Activated naive CD4-positive, alpha-beta T cell treated with anti-CD3 and anti-CD28 coated beads, Interleukin-2, amount 50 U/mL, for 24 hours (primary cell): ENCODE data around the gene HELZ.
"Not testable (repeated sequence)": the region's sequence is repeated elsewhere in the genome, so short reads cannot be mapped to it uniquely, and the experiment has no call there.

ENCODE experiments used
- H3K27ac Mint-ChIP-seq: one replicate; pipeline ENCODE4 v1.8.0; 2021; ENCODE audit warnings: mild to moderate bottlenecking, mixed read lengths
- H3K27me3 Mint-ChIP-seq: one replicate; pipeline ENCODE4 v1.8.0; 2021; ENCODE audit warnings: mixed read lengths
- H3K36me3 Mint-ChIP-seq: one replicate; pipeline ENCODE4 v1.8.0; 2021; ENCODE audit warnings: mixed read lengths
- H3K4me1 Mint-ChIP-seq: one replicate; pipeline ENCODE4 v1.8.0; 2021; ENCODE audit warnings: mixed read lengths
- H3K4me3 Mint-ChIP-seq: one replicate; pipeline ENCODE4 v1.8.0; 2021; ENCODE audit warnings: mild to moderate bottlenecking, mixed read lengths
- H3K9me3 Mint-ChIP-seq: one replicate; pipeline ENCODE4 v1.8.0; 2021; ENCODE audit warnings: mixed read lengths

HELZ gene

DNA sequence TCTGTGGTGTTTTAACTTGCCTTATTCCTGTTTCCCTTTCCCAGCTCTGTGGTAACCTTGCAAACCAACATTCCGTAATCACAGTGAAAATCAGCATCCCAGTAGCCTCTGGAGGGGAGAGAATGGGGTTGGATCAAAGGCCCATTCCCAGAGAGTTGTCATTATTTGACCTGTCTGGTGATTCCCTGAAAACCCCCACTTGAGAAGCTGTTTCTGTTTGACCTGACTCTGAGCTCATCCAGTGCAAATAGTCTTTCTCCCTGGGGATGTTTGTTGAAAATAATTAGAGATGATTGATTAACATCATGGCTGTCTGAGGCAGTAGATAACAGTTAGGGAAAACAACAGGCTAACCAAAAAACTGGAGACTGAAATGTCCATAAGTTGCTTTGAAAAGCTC lies 197.6 kb downstream of the HELZ start:
- Mint-ChIP-seq H3K27ac (no peak overlapping the region), H3K36me3 (peaks cover 7% of the 10 kb centered on the region), H3K9me3 (peaks cover 10% of the 10 kb centered on the region), H3K27me3 (peaks cover 2% of the 10 kb centered on the region), H3K4me1 (no peaks in the 10 kb centered on the region), H3K4me3 (no peak overlapping the region)

DNA sequence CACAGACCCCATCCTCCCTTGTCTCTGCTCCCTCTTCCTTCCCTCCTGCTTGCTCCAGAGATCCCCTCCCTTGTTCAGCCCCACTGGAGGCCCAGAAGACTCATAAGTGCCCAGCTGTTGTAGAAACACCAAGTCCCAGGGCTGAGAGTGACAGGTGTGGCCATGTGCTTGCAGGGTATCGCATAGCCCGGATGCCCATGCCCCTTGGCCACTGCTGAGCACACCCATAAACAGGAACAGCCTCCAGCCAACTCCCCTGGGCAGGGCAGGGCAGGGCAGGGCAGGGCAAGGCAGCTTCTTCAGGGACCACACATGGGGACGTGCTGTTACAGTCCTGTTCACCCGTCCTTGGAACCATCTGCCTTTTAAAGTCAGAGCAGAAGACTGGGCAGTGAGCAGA lies 198.6 kb downstream of the HELZ start:
- Mint-ChIP-seq H3K27me3 (peaks cover 2% of the 10 kb centered on the region), H3K27ac (no peak overlapping the region), H3K4me1 (no peaks in the 10 kb centered on the region), H3K9me3 (peaks cover 10% of the 10 kb centered on the region), H3K36me3 (peaks cover 7% of the 10 kb centered on the region), H3K4me3 (no peak overlapping the region)

DNA sequence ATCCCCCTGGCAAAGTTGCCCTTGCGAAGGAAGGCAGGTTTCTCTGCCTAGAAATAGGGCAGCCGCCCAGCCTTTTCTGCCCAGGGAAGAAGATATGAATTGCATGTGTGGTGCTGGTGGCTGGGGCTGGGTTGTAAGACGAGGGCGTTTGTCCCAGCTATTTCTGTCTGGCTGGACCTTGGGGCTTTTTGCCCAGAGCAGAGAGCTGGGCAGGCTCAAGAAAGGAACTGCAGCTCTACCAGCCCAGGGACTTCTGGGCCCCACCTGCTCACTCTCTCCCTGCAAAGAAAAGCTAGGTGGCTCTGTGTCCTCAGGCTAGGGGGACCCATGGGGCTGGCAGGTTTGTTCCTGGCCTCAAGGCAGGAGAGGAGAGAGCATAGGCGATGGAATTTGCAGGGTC lies 200.1 kb downstream of the HELZ start:
- Mint-ChIP-seq H3K4me1 (no peaks in the 10 kb centered on the region), H3K36me3 (peaks cover 7% of the 10 kb centered on the region), H3K4me3 (no peak overlapping the region), H3K9me3 (peaks cover 10% of the 10 kb centered on the region), H3K27ac (no peak overlapping the region), H3K27me3 (peaks cover 2% of the 10 kb centered on the region)

DNA sequence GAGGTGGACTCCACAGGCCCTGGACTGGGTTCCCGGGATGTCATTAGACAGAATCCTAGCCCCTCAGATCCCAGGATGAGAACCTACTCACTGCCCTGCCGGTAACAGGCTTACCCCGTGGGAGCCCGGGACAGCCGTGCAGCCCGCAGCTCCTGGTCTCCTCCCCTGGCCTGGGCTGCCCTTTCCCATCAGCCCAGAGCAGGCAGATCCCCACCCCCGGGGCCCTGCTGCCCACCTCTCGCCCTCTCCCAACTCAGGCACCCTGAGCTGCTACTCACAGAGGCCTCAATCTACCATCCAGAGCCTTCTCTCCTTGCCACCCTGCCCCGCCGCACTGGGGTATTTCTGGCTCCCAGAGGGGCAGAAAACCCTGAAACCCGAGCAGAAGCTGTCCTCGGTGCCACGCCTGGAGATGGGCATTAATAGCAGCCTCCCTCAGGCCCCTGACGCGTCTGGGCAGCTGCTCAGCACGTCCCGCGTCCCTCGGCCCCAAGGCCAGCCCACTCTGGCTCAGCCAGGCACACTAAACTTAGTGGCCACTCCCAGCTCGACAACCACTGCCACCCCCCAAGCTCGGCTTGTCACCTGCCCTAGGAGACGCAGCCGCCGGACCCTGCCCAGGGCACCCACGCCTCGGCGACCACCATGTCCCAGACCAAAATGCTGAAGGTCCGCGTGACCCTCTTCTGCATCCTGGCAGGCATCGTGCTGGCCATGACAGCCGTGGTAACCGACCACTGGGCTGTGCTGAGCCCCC lies 200.8 kb downstream of the HELZ start, which contains the start of gene CACNG1:
TSS of gene CACNG1 (plus strand) at position 539 of the 757 bp plus-strand sequence. CDS start at position 646, 107 bp downstream.
- Mint-ChIP-seq H3K27ac (no peak within 1 kb of the TSS), H3K36me3 (peaks cover 7% of the 10 kb centered on the region), H3K9me3 (peaks cover 10% of the 10 kb centered on the region), H3K4me1 (no peaks in the 10 kb centered on the region), H3K4me3 (no peak within 1 kb of the TSS), H3K27me3 (peaks cover 2% of the 10 kb centered on the region)

DNA sequence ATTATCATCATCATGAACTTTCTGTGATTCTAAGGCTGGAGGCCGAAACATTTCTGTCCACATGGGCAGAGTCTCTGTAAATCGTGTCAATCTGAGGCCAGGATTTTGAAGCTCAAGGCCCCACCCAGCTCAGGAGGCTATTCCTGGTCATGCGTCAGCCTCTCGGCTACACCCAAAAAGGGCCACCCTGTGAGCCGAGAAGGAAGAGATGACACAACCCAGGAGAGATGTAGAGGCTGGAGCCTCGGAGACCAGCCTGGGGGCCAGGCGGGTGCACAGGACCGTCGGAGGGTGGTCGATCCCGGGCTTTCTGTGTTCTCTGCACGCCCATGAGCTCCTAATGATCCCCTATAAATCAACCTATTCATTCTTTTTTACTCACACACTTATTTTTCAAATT lies 201.7 kb downstream of the HELZ start:
- Mint-ChIP-seq H3K4me3 (no peak overlapping the region), H3K27ac (no peak overlapping the region), H3K27me3 (peaks cover 2% of the 10 kb centered on the region), H3K9me3 (peaks cover 6% of the 10 kb centered on the region), H3K4me1 (no peaks in the 10 kb centered on the region), H3K36me3 (peaks cover 7% of the 10 kb centered on the region)

DNA sequence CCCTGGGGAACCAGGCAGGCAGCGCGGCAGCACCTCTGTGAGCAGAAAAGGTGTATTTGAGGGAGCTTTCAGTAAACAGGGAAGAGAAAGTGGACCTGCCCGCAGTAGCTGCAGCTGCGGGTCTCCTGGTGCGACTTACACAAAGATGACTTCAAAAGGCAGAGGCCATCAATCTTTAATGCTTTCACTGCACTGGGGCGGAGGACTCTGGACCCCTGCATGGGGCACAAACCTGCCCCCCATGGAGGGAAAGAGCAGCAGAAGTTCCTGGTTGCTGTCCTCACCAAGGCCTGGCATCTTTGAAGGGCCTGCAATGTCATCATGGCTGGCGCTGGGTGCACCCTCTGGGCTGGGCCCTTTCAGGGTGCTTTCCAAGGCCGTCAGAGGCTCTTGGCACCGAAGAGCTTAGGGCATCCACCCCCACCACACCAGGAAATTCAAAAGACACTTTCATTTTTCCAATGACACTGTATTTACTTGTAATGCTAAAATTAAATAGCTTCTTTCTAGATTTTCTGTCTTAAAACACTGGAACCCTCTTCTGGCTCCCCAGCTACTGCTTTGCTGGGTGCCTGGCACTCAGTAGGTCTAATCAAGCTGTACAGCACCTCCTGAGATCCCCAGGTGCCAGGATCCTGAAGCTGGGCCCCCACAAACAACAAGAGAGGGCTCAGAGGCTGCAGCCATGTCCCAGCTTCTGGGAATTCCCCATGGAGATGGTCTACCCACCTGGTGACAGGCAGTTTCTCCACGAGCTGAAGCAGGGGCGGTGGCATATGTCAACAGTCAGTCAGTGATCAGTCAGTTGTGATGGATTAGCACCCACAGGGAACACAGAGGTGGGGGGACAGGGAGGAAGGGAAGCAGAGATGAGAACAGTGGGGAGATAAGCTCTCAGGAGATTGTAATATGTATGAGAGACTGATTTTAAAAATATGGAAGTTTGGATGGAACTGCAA lies 202.8 kb downstream of the HELZ start:
- H3K27ac Mint-ChIP-seq: no peak overlapping the region
- H3K27me3 Mint-ChIP-seq: peaks cover 2% of the 10 kb centered on the region
- no peaks in the 10 kb centered on the region for H3K4me1 Mint-ChIP-seq
- no peak overlapping the region for H3K4me3 Mint-ChIP-seq
- H3K36me3 Mint-ChIP-seq: peaks cover 5% of the 10 kb centered on the region
- peaks cover 6% of the 10 kb centered on the region for H3K9me3 Mint-ChIP-seq

DNA sequence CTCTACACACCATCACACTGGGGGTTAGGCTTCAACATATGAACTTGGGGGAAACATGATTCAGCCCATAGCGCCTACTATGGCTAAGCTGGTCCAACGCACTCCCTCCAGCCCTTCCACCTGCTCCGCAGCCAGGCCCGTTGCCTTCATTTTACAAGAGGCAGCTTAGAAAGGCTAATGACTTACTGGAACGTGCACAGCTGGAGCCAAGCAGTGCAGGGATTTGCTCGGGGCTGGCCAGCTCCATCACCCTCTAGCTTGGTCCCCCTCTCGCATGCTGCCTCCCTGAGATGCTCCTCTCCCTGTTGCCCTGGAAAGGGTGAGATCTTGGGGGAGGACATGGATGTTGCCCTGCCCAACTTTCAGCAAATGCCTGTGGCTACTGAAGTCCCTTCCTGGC lies 203.5 kb downstream of the HELZ start:
- H3K9me3 Mint-ChIP-seq: no peaks in the 10 kb centered on the region
- H3K27ac Mint-ChIP-seq: no peak overlapping the region
- H3K4me1 Mint-ChIP-seq: no peaks in the 10 kb centered on the region
- no peaks in the 10 kb centered on the region for H3K36me3 Mint-ChIP-seq
- H3K27me3 Mint-ChIP-seq: no peaks in the 10 kb centered on the region
- H3K4me3 Mint-ChIP-seq: no peak overlapping the region

DNA sequence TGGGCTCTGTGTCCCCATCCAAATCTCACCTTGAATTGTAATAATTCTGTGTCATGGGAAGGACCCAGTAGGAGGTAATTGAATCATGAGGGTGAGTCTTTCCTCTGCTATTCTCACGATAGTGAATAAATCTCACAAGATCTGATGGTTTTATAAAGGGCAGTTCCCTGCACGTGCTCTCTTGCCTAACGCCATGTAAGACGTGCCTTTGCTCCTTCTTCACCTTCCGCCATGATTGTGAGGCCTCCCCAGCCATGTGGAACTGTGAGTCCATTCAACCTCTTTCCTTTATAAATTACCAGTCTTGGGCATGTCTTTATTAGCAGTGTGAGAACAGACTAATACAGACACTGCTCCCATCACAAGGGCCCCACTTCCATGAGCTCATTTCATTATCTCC lies 203.9 kb downstream of the HELZ start:
- not testable (repeated sequence) for H3K9me3 Mint-ChIP-seq, H3K4me3 Mint-ChIP-seq, H3K27ac Mint-ChIP-seq, H3K4me1 Mint-ChIP-seq, H3K36me3 Mint-ChIP-seq, H3K27me3 Mint-ChIP-seq

DNA sequence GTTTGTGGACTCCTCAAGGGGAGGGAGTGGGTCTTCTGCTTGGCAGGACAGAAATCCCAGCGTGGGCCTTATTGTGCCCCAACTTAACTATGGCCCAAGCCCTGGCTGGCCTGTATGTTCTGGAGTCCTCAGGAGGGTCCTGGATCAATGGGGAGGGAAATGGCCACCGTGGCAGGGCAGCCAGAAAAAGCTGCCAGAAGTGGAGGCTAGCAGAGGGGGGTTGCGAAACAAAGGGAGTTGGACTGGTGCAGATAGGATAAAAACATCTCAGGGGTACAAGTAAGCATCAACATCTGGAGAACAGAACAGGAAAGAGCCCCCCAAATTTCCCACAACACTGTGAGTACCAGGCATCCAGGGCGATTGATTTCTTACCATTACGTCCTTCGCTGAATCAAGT lies 204.3 kb downstream of the HELZ start:
- no peak overlapping the region for H3K27ac Mint-ChIP-seq
- no peaks in the 10 kb centered on the region for H3K36me3 Mint-ChIP-seq
- H3K4me3 Mint-ChIP-seq: no peak overlapping the region
- H3K27me3 Mint-ChIP-seq: no peaks in the 10 kb centered on the region
- H3K9me3 Mint-ChIP-seq: no peaks in the 10 kb centered on the region
- no peaks in the 10 kb centered on the region for H3K4me1 Mint-ChIP-seq

DNA sequence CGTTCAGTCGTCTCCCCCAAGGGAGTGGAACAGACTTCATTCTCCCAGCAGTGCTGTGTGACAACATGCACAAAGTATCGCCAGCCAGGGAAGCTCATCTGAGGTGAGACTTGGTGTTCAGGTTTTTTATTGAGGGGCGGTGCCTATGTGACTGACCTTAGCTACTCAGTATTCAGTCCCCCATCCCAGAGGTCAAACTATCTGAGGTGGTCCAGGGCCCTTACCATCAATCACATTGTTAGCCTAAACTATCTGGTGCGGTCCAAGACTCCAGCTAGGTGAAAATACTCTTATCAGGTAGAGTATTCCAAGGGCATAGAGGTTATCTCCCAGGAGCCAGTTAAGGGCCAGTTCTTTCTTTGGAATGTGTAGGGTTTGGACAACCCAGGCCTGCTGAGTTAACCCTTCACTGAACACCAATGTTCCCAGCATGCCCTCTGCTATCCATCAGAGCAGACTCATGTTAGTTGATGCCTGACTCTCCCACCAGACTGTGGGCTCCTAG lies 206.1 kb downstream of the HELZ start:
- H3K9me3 Mint-ChIP-seq: no peaks in the 10 kb centered on the region
- H3K4me3 Mint-ChIP-seq: no peak overlapping the region
- no peaks in the 10 kb centered on the region for H3K36me3 Mint-ChIP-seq
- H3K27me3 Mint-ChIP-seq: no peaks in the 10 kb centered on the region
- no peaks in the 10 kb centered on the region for H3K4me1 Mint-ChIP-seq
- no peak overlapping the region for H3K27ac Mint-ChIP-seq

DNA sequence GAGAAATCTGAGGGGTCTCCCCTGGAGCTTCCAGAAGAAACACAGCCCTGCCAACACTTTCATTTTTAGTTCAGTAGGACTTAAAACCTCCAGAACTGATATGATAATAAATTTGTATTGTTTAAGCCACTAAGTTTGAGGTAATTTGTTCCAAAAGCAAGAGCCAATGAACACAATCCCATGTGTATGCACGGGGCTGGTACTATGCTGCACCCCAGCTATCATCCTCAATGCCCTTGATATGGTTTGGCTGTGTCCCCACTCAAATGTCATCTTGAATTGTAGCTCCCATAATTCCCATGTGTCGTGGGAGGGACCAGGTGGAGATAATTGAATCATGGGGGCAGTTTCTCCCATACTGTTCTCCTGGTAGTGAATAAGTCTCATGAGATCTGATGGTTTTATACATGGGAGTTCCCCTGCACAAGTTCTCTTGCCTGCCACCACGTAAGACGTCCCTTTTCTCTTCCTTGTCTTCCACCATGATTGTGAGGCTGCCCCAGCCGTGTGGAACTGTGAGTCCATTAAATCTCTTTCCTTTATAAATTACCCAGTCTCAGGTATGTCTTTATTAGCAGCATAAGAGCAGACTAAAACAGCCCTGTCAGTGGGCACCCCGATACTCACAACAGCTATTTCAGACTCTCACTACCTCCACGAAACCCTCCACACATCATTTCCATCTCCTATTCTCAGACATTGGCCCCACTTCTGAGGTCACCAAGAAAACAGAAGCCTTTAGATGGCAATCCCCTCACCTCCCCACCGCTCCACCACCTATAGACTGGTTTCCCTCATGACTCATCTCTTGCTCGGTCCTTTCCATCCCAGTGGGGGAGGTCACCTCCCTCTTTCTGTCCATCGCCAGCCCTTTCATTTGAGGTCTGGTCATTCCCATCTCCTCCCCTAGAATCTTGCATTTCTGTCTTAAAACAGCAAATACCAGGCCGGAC lies 209.6 kb downstream of the HELZ start:
- Mint-ChIP-seq H3K27me3 (no peaks in the 10 kb centered on the region), H3K4me3 (no peak overlapping the region), H3K36me3 (no peaks in the 10 kb centered on the region), H3K4me1 (no peaks in the 10 kb centered on the region), H3K27ac (no peak overlapping the region), H3K9me3 (no peaks in the 10 kb centered on the region)

DNA sequence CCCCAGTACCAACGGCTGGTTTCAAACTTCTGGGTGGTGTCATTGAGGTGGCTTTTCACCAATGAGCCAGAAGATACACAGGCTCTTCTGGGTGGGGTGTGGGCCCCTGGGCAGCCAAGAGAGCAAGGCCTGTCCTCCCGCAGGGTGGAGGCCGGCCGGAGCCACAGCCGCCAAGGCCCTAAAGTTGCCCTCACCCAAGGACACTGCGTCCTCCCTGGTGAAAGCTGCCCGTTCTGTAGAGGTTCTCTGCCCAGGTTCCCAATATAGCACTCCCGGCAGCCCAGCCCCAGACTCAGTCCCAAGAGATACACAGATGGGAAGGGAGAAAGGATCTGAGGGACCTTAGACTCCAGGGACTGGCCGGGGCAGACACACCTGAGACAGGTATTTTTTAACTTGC lies 211.4 kb downstream of the HELZ start:
- no peaks in the 10 kb centered on the region for H3K27me3 Mint-ChIP-seq
- H3K4me1 Mint-ChIP-seq: no peaks in the 10 kb centered on the region
- H3K36me3 Mint-ChIP-seq: no peaks in the 10 kb centered on the region
- no peak overlapping the region for H3K4me3 Mint-ChIP-seq
- no peaks in the 10 kb centered on the region for H3K9me3 Mint-ChIP-seq
- H3K27ac Mint-ChIP-seq: no peak overlapping the region

DNA sequence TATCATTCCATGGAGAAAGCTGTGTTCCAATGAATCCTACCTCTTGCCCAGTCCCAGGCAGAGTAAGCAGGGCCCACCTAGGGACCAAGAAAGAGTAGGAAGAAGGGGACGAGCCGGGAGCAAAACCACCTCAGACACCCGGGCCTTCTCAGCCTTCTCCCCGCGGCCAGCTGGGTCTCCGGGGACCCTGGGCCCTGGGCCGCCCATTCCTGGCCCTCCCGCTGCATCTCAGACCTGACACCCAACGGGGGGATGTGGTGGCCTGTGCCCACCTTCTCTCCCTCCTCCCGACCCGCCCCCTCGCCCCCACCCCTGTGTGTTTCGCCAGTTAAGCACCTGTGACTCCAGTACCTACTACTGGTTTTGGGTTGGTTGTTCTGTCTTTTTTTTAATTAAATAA lies 212.0 kb downstream of the HELZ start:
- H3K27ac Mint-ChIP-seq: no peak overlapping the region
- H3K4me1 Mint-ChIP-seq: no peaks in the 10 kb centered on the region

DNA sequence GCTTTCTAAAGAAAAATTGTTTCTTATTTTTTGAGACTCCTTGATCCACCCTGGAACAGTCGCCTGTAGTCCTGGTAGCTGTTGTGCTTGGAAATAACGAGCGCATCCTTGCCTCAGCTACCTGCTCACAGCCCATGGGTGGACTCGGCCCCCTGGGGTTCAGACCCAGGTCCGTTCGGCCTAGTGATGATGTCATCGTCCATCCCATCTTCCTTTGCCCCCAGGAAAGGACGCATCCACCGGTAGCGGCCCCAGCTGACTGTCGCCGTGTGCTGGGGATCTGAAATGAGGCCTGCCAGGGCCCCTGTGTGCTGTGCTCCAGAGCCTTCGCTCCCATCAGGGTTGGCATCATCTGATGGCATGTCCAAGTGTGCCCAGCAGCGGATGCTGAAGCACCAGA lies 212.6 kb downstream of the HELZ start:
- H3K36me3 Mint-ChIP-seq: no peaks in the 10 kb centered on the region
- H3K9me3 Mint-ChIP-seq: no peaks in the 10 kb centered on the region
- no peaks in the 10 kb centered on the region for H3K4me1 Mint-ChIP-seq
- H3K4me3 Mint-ChIP-seq: no peak overlapping the region
- H3K27me3 Mint-ChIP-seq: no peaks in the 10 kb centered on the region
- no peak overlapping the region for H3K27ac Mint-ChIP-seq

More for the DNA sequence above, 212.0 kb downstream of the HELZ start:
- Mint-ChIP-seq H3K36me3 (no peaks in the 10 kb centered on the region), H3K27me3 (no peaks in the 10 kb centered on the region), H3K9me3 (no peaks in the 10 kb centered on the region), H3K4me3 (no peak overlapping the region)

DNA sequence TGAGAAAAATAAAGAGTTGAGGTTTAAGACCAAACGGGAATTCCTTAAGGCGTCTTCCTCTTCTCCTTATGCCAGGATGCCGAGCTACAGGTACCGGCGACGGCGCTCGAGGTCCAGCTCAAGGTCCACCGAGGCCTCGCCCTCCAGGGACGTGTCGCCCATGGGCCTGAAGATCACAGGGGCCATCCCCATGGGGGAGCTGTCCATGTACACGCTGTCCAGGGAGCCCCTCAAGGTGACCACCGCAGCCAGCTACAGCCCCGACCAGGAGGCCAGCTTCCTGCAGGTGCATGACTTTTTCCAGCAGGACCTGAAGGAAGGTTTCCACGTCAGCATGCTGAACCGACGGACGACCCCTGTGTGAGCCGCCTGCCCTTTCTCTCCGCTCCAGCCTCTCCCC lies 214.4 kb downstream of the HELZ start:
- Mint-ChIP-seq H3K27ac (no peak overlapping the region), H3K27me3 (no peaks in the 10 kb centered on the region), H3K9me3 (no peaks in the 10 kb centered on the region), H3K4me3 (no peak overlapping the region), H3K36me3 (no peaks in the 10 kb centered on the region), H3K4me1 (no peaks in the 10 kb centered on the region)
